ENCODE data around the gene TNNT2. TPM values are rescaled to one million over a fixed set of nuclear protein-coding genes. Genes with fewer than 3 reads are reported as not detected.
A peak's percentile ranks its signal among the peaks of the same experiment; 100 is the strongest.

Gene TNNT2
- total RNA-seq, 3 donors from 2014 or later, result not detected

GRCh38 chr1:201349092-201349491 is 28.4 kb downstream of the TNNT2 start:
- Mint-ChIP-seq H3K9me3 (no peaks in the 10 kb centered on the region), H3K36me3 (ENCODE audit: insufficient read depth) (no peaks in the 10 kb centered on the region), H3K27me3 (ENCODE audit: low read depth) (peaks cover 30% of the 10 kb centered on the region), H3K4me1 (ENCODE audit: low read depth) (no peaks in the 10 kb centered on the region), H3K4me3 (no peak overlapping the region)
- DNase-seq, result no peak
- no peak for ATAC-seq

GRCh38 chr1:201348211-201348566 is 29.3 kb downstream of the TNNT2 start:
- no peaks in the 10 kb centered on the region for H3K9me3 Mint-ChIP-seq
- peaks cover 24% of the 10 kb centered on the region for H3K27me3 Mint-ChIP-seq (ENCODE audit: low read depth)
- DNase-seq (no peak), ATAC-seq (peak in 1 of 2 donors; percentile 63)
- H3K4me1 Mint-ChIP-seq (ENCODE audit: low read depth), result no peaks in the 10 kb centered on the region
- H3K4me3 Mint-ChIP-seq, result no peak overlapping the region
- no peaks in the 10 kb centered on the region for H3K36me3 Mint-ChIP-seq (ENCODE audit: insufficient read depth)

- Mint-ChIP-seq H3K36me3 (ENCODE audit: insufficient read depth) (no peaks in the 10 kb centered on the region), H3K4me3 (no peak overlapping the region)
- no peak for ATAC-seq
These were observed 29.8 kb downstream of the TNNT2 start for GRCh38 chr1:201347498-201348210.

GRCh38 chr1:201346987-201347386 is 30.5 kb downstream of the TNNT2 start:
- Mint-ChIP-seq H3K27me3 (ENCODE audit: low read depth) (peaks cover 24% of the 10 kb centered on the region), H3K4me3 (no peak overlapping the region), H3K4me1 (ENCODE audit: low read depth) (no peaks in the 10 kb centered on the region), H3K9me3 (no peaks in the 10 kb centered on the region), H3K36me3 (ENCODE audit: insufficient read depth) (no peaks in the 10 kb centered on the region)
- no peak for DNase-seq
- ATAC-seq, result no peak

More at GRCh38 chr1:201347498-201348210, 29.8 kb downstream of the TNNT2 start:
- Mint-ChIP-seq H3K9me3 (no peaks in the 10 kb centered on the region), H3K4me1 (ENCODE audit: low read depth) (no peaks in the 10 kb centered on the region), H3K27me3 (ENCODE audit: low read depth) (peaks cover 24% of the 10 kb centered on the region)
- no peak for DNase-seq

- Mint-ChIP-seq H3K27me3 (ENCODE audit: low read depth) (peaks cover 22% of the 10 kb centered on the region), H3K9me3 (peaks cover 2% of the 10 kb centered on the region), H3K4me1 (ENCODE audit: low read depth) (no peaks in the 10 kb centered on the region), H3K4me3 (no peak overlapping the region), H3K36me3 (ENCODE audit: insufficient read depth) (no peaks in the 10 kb centered on the region)
- ATAC-seq, result no peak
- no peak for DNase-seq
These were observed 31.0 kb downstream of the TNNT2 start for GRCh38 chr1:201346337-201346939.

GRCh38 chr1:201345081-201345355 is 32.5 kb downstream of the TNNT2 start:
- Mint-ChIP-seq H3K27me3 (ENCODE audit: low read depth) (peaks cover 17% of the 10 kb centered on the region), H3K36me3 (ENCODE audit: insufficient read depth) (no peaks in the 10 kb centered on the region), H3K9me3 (peaks cover 5% of the 10 kb centered on the region), H3K4me3 (no peak overlapping the region), H3K4me1 (ENCODE audit: low read depth) (no peaks in the 10 kb centered on the region)
- no peak for DNase-seq
- no peak for ATAC-seq

GRCh38 chr1:201344206-201345080 is 33.0 kb downstream of the TNNT2 start:
- no peak for ATAC-seq
- Mint-ChIP-seq H3K4me1 (ENCODE audit: low read depth) (no peaks in the 10 kb centered on the region), H3K9me3 (peaks cover 5% of the 10 kb centered on the region), H3K27me3 (ENCODE audit: low read depth) (peaks cover 18% of the 10 kb centered on the region), H3K4me3 (no peak overlapping the region), H3K36me3 (ENCODE audit: insufficient read depth) (no peaks in the 10 kb centered on the region)
- DNase-seq, result no peak

GRCh38 chr1:201341377-201341776 is 36.1 kb downstream of the TNNT2 start:
- H3K9me3 Mint-ChIP-seq, result peaks cover 5% of the 10 kb centered on the region
- peaks cover 10% of the 10 kb centered on the region for H3K27me3 Mint-ChIP-seq (ENCODE audit: low read depth)
- no peak for DNase-seq
- H3K36me3 Mint-ChIP-seq (ENCODE audit: insufficient read depth), result no peaks in the 10 kb centered on the region
- no peak overlapping the region for H3K4me3 Mint-ChIP-seq
- H3K4me1 Mint-ChIP-seq (ENCODE audit: low read depth), result no peaks in the 10 kb centered on the region
- ATAC-seq, result no peak

GRCh38 chr1:201336711-201337450 is 40.6 kb downstream of the TNNT2 start:
- ATAC-seq (no peak), DNase-seq (no peak)
- Mint-ChIP-seq H3K4me1 (ENCODE audit: low read depth) (no peaks in the 10 kb centered on the region), H3K4me3 (no peak overlapping the region), H3K36me3 (ENCODE audit: insufficient read depth) (no peaks in the 10 kb centered on the region), H3K9me3 (peaks cover 5% of the 10 kb centered on the region), H3K27me3 (ENCODE audit: low read depth) (peaks cover 2% of the 10 kb centered on the region)

GRCh38 chr1:201335901-201336300 is 41.6 kb downstream of the TNNT2 start:
- no peak overlapping the region for H3K4me3 Mint-ChIP-seq
- no peaks in the 10 kb centered on the region for H3K4me1 Mint-ChIP-seq (ENCODE audit: low read depth)
- ATAC-seq (no peak), DNase-seq (no peak)
- H3K36me3 Mint-ChIP-seq (ENCODE audit: insufficient read depth), result no peaks in the 10 kb centered on the region
- H3K27me3 Mint-ChIP-seq (ENCODE audit: low read depth), result peaks cover 2% of the 10 kb centered on the region
- no peaks in the 10 kb centered on the region for H3K9me3 Mint-ChIP-seq

- Mint-ChIP-seq H3K9me3 (no peaks in the 10 kb centered on the region), H3K36me3 (ENCODE audit: insufficient read depth) (no peaks in the 10 kb centered on the region), H3K4me1 (ENCODE audit: low read depth) (no peaks in the 10 kb centered on the region), H3K27me3 (ENCODE audit: low read depth) (peaks cover 2% of the 10 kb centered on the region), H3K4me3 (no peak overlapping the region)
- DNase-seq (no peak), ATAC-seq (no peak)
These were observed 42.2 kb downstream of the TNNT2 start for GRCh38 chr1:201335174-201335870.

GRCh38 chr1:201334325-201335173 is 42.9 kb downstream of the TNNT2 start:
- Mint-ChIP-seq H3K4me3 (no peak overlapping the region), H3K9me3 (no peaks in the 10 kb centered on the region), H3K36me3 (ENCODE audit: insufficient read depth) (no peaks in the 10 kb centered on the region), H3K27me3 (ENCODE audit: low read depth) (peaks cover under 1% of the 10 kb centered on the region), H3K4me1 (ENCODE audit: low read depth) (no peaks in the 10 kb centered on the region)
- no peak for ATAC-seq
- DNase-seq, result no peak

- no peaks in the 10 kb centered on the region for H3K9me3 Mint-ChIP-seq
- no peak overlapping the region for H3K4me3 Mint-ChIP-seq
- H3K4me1 Mint-ChIP-seq (ENCODE audit: low read depth), result no peaks in the 10 kb centered on the region
- ATAC-seq, result no peak
- no peaks in the 10 kb centered on the region for H3K36me3 Mint-ChIP-seq (ENCODE audit: insufficient read depth)
- no peaks in the 10 kb centered on the region for H3K27me3 Mint-ChIP-seq (ENCODE audit: low read depth)
- DNase-seq, result no peak
These were observed 44.7 kb downstream of the TNNT2 start for GRCh38 chr1:201332616-201333335.

All from activated T-cell treated with anti-CD3 and anti-CD28 coated beads, Interleukin-2, amount 50 U/mL, for 4 hours (primary cell).